Measurements from ENCODE around the gene IDI1. TPM values are rescaled to one million over a fixed set of nuclear protein-coding genes. Genes with fewer than 3 reads are reported as not detected.

Gene IDI1
- total and polyA plus RNA-seq, 2 of the 13 experiments (the other 11 are each of a cell fraction or from before 2014, with no cell fraction given): 44.4 to 145 TPM

DNA sequence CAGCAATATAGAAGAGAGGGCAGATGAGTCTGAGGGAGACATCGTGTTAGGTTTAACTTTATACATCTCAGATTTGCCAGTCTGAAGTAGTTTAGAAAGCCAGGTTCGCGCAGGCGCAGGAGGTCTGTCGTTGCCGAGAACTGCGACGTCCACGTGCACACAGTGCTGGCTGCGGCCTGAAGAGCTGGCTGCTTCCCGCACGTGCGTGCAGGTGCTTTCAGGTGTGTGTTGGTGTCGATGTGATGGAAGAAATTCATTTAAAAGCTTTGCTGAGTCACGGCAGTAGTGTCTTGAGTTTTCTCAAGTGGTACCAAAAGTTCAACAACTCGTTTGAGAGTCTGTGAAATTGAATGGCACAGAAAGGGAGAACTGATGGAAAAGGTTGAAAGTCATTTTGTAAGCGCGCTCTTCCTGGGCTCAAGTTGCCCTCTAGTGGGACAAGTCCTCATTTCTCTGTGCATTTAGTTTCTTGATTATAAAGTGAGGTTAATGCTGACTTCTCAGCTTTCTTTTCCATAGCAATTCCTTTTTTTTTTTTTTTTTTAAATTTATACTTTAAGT is 25.9 kb upstream of the IDI1 start (continued):
- TF ChIP-seq ARHGAP35 (CRISPR knock-in tag; IDR thresholded peaks at IDR 0.05; ENCODE audit: borderline replicate concordance): no peak

DNA sequence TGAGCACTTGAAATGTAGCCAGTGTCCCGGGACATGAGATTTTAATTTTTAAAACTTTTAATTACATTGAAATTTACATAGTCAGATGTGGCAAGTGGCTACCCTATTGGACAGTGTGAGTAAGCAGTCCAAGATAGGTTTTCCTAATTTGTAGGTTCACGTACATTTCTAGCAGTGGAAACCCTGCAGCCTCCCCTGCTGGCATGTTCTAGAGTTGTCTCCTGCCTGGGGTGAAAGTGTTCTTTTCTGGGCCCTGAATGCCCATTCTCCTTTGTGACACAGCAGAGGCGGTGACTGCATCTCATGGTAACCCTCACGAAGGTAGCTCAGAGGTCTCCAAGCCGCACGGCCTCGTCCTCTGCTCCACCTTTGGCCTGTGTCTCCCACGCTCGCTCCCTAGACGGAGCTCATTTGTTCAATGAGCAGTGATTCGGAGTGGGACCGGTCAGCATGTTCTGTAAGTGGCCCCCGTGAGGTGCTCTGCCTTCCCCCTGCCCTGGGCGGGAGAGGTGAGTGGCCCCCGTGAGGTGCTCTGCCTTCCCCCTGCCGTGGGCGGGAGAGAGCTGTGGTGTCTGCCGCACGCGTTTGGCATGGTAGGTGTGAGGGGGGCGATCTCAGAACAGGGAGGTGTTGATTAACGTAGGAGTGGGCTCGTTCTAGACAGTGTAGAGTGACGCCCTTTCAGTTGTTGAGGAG is 25.3 kb upstream of the IDI1 start:
- DNase-seq (ENCODE audit: low spot score) (no peak), ATAC-seq (peak; percentile 41), FAIRE-seq (no peak)
- intact Hi-C loops (cut with micrococcal nuclease; ENCODE audit: unreplicated experiment): no loop called here
- no peaks in the 10 kb centered on the region for H3K9me3 ChIP-seq (ENCODE audit: low read length)
- no peaks in the 10 kb centered on the region for H4K20me1 ChIP-seq (ENCODE audit: insufficient read depth, low read length)
- H2AFZ ChIP-seq (ENCODE audit: low read length): no peak overlapping the region
- no peak overlapping the region for H3K9ac ChIP-seq (ENCODE audit: insufficient read depth, low read depth, low read length)
- no peaks in the 10 kb centered on the region for H3K4me1 ChIP-seq (ENCODE audit: insufficient read depth, low read length)
- in situ Hi-C loops (cut with HindIII; ENCODE audit: extremely low pct_ligation_motif_present, low pct_unique_long_range_greater_than_20kb): no loop called here
- peaks cover 9 to 24% of the 10 kb centered on the region in 2 experiments; a peak in 3 of 5 replicates for H3K36me3 ChIP-seq (replicated peaks in 1 of 2; ENCODE audit: control insufficient read depth in 1 of 2, insufficient read depth in 2 of 2, low read length in 2 of 2)
- POLR2A ChIA-PET: no interaction called here
- no peak overlapping the region for H3K4me3 ChIP-seq (replicated peaks in 1 of 3; ENCODE audit: insufficient read depth in 1 of 3, low read depth in 2 of 3, low read length in 3 of 3)
- TF ChIP-seq MYPOP (CRISPR knock-in tag; IDR thresholded peaks at IDR 0.05): no peak
- TF ChIP-seq E2F2 (CRISPR knock-in tag; IDR thresholded peaks at IDR 0.05; ENCODE audit: borderline replicate concordance): no peak
- TF ChIP-seq, protein P1, sequence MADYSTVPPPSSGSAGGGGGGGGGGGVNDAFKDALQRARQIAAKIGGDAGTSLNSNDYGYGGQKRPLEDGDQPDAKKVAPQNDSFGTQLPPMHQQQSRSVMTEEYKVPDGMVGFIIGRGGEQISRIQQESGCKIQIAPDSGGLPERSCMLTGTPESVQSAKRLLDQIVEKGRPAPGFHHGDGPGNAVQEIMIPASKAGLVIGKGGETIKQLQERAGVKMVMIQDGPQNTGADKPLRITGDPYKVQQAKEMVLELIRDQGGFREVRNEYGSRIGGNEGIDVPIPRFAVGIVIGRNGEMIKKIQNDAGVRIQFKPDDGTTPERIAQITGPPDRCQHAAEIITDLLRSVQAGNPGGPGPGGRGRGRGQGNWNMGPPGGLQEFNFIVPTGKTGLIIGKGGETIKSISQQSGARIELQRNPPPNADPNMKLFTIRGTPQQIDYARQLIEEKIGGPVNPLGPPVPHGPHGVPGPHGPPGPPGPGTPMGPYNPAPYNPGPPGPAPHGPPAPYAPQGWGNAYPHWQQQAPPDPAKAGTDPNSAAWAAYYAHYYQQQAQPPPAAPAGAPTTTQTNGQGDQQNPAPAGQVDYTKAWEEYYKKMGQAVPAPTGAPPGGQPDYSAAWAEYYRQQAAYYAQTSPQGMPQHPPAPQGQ (CRISPR knock-in tag; IDR thresholded peaks at IDR 0.05; ENCODE audit: borderline replicate concordance): no peak
- TF ChIP-seq ZSCAN22 (CRISPR knock-in tag; IDR thresholded peaks at IDR 0.05): no peak
- TF ChIP-seq ZNF883 (CRISPR knock-in tag; IDR thresholded peaks at IDR 0.05; ENCODE audit: not compliant biosample characterization): no peak
- TF ChIP-seq ZNF329 (CRISPR knock-in tag; IDR thresholded peaks at IDR 0.05; ENCODE audit: low read depth): no peak
- TF ChIP-seq, protein P2, sequence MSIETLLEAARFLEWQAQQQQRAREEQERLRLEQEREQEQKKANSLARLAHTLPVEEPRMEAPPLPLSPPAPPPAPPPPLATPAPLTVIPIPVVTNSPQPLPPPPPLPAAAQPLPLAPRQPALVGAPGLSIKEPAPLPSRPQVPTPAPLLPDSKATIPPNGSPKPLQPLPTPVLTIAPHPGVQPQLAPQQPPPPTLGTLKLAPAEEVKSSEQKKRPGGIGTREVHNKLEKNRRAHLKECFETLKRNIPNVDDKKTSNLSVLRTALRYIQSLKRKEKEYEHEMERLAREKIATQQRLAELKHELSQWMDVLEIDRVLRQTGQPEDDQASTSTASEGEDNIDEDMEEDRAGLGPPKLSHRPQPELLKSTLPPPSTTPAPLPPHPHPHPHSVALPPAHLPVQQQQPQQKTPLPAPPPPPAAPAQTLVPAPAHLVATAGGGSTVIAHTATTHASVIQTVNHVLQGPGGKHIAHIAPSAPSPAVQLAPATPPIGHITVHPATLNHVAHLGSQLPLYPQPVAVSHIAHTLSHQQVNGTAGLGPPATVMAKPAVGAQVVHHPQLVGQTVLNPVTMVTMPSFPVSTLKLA (IDR thresholded peaks at IDR 0.05): no peak
- no peak for TF ChIP-seq EED (CRISPR knock-in tag; IDR thresholded peaks at IDR 0.05)
- no peak for TF ChIP-seq EEA1 (CRISPR knock-in tag; IDR thresholded peaks at IDR 0.05; ENCODE audit: borderline replicate concordance)
- TF ChIP-seq ZNF460 (CRISPR knock-in tag; IDR thresholded peaks at IDR 0.05; ENCODE audit: borderline replicate concordance): no peak
- TF ChIP-seq NONO (IDR thresholded peaks at IDR 0.05): no peak
- TF ChIP-seq NONO (CRISPR knock-in tag; conservative IDR thresholded peaks at IDR 0.05): no peak
- TF ChIP-seq ZKSCAN1 (IDR thresholded peaks at IDR 0.05; ENCODE audit: low read length): no peak
- no peak for TF ChIP-seq ERF (CRISPR knock-in tag; IDR thresholded peaks at IDR 0.05)
- TF ChIP-seq ZNF326 (CRISPR knock-in tag; IDR thresholded peaks at IDR 0.05; ENCODE audit: borderline replicate concordance): no peak
- no peak overlapping the region for H3K27ac ChIP-seq (ENCODE audit: extremely low read length, insufficient read depth, low read length)
- peaks cover 4% of the 10 kb centered on the region for H3K79me2 ChIP-seq (ENCODE audit: insufficient read depth, low read length)
- H3K27me3 ChIP-seq (ENCODE audit: control insufficient read depth in 1 of 2, insufficient read depth in 2 of 2, low read length in 2 of 2): no peaks in the 10 kb centered on the region
- WGBS (ENCODE audit: low lambda C conversion rate): 98% methylated on average over 24 of the region's 24 CpGs
- no peak overlapping the region for H3K4me2 ChIP-seq (ENCODE audit: low read depth, low read length)
- CTCF ChIA-PET (ENCODE audit: low intra/inter-chr PET ratio, low total read pairs): no interaction called here
- BruUV-seq (replicated peaks): no TSS peak
